NCI-H128 (cell line): Measurements from ENCODE around the gene PCDHGB3.
"Not testable (repeated sequence)": the region's sequence is repeated elsewhere in the genome, so short reads cannot be mapped to it uniquely, and the experiment has no call there.

ENCODE experiments used
- DNase-seq: peaks from one replicate; lab custom pipeline; 2025; ENCODE audit not compliant: unreplicated experiment; lab: John Stamatoyannopoulos, UW

Gene PCDHGB3

DNA sequence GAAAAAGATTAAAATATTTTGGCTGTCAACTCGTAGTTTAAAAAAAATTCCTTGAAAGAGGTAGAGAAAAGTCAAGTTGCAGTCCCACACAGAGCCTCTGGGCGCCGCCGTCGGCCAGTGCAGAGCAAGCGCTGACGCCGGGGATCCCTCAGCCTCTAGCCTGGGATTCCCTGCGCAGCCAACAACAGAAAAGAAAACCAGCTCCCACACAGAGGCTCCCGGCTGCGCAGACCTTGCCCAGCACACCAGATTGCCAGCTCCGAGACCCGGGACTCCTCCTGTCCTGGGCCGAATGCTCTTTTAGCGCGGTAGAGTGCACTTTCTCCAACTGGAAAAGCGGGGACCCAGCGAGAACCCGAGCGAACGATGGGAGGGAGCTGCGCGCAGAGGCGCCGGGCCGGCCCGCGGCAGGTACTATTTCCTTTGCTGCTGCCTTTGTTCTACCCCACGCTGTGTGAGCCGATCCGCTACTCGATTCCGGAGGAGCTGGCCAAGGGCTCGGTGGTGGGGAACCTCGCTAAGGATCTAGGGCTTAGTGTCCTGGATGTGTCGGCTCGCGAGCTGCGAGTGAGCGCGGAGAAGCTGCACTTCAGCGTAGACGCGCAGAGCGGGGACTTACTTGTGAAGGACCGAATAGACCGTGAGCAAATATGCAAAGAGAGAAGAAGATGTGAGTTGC lies 47.6 kb downstream of the PCDHGB3 start, which contains the start of gene PCDHGB7:
Gene PCDHGB7 (plus strand): TSS at position 184 of the 679 bp plus-strand sequence. CDS start 183 bp downstream, at position 367.
- not testable (repeated sequence) for DNase-seq

DNA sequence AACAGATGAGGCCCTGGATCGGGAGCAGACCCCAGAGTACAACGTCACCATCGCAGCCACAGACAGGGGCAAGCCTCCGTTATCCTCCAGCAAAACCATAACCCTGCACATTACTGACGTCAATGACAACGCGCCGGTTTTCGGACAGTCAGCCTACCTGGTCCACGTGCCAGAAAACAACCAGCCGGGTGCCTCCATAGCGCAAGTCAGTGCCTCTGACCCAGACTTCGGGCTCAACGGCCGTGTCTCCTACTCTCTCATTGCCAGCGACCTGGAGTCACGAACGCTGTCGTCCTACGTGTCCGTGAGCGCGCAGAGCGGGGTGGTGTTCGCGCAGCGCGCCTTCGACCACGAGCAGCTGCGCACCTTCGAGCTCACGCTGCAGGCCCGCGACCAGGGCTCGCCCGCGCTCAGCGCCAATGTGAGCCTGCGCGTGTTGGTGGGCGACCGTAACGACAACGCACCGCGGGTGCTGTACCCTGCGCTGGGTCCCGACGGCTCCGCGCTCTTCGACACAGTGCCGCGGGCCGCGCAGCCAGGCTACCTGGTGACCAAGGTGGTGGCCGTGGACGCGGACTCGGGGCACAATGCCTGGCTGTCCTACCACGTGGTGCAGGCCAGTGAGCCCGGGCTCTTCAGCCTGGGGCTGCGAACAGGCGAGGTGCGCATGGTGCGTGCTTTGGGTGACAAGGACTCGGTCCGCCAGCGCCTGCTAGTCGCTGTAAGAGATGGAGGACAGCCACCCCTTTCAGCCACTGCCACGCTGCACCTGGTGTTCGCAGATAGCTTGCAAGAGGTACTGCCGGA lies 49.2 kb downstream of the PCDHGB3 start:
- no peak for DNase-seq

DNA sequence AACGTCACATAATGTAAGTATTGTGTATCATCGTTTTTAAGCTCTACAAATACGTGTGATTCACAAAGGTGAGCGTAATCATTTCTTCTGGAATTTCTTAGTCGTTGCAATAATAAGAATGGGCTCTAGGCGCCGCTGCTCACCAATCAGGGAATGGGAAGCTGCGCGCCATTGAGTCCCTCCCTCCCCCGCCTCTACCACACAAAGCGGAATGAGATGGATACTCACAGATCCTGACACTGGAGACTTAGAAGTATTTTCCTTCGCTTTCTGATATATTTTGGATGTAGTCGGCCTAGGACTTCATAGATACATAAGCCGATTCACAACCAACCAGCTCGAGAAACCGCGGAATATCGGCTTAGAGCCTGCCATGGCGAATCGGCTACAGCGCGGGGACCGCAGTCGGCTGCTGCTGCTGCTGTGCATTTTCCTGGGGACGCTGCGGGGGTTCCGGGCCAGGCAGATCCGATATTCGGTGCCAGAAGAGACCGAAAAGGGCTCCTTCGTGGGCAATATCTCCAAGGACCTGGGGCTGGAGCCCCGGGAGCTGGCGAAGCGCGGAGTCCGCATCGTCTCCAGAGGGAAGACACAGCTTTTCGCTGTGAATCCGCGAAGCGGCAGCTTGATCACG lies 50.9 kb downstream of the PCDHGB3 start, which contains the start of gene PCDHGA11:
Gene PCDHGA11 (plus strand): TSS at position 197 of the 634 bp plus-strand sequence. CDS start 177 bp downstream, at position 374.
- no peak for DNase-seq

DNA sequence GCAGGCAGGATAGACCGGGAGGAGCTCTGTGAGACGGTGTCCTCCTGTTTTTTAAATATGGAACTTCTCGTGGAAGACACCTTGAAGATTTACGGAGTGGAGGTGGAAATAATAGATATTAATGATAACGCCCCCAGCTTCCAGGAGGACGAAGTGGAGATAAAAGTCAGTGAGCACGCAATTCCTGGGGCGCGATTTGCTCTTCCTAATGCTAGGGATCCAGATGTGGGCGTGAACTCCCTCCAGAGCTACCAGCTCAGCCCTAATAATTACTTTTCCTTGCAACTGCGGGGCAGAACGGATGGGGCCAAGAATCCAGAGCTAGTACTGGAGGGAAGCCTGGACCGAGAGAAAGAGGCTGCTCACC lies 51.4 kb downstream of the PCDHGB3 start:
- no peak for DNase-seq
